Retinal pigment epithelial cell (primary cell): ENCODE measurements around the gene CRISPLD2.

Experiments used
- DNase-seq: peaks from one replicate; pipeline ENCODE4 v3.0.0-alpha.2; 2010; ENCODE audit warnings: low read depth
- H3K4me3 ChIP-seq: 2 replicates; pipeline ENCODE4 v1.5.1; 2011; ENCODE audit warnings: mild to moderate bottlenecking, low read length, control low read depth, moderate library complexity
- CTCF ChIP-seq: conservative IDR thresholded peaks from 2 replicates; pipeline ENCODE4 v1.5.1; 2011; ENCODE audit warnings: low read depth, low read length, control low read depth, inconsistent platforms

Gene CRISPLD2

DNA sequence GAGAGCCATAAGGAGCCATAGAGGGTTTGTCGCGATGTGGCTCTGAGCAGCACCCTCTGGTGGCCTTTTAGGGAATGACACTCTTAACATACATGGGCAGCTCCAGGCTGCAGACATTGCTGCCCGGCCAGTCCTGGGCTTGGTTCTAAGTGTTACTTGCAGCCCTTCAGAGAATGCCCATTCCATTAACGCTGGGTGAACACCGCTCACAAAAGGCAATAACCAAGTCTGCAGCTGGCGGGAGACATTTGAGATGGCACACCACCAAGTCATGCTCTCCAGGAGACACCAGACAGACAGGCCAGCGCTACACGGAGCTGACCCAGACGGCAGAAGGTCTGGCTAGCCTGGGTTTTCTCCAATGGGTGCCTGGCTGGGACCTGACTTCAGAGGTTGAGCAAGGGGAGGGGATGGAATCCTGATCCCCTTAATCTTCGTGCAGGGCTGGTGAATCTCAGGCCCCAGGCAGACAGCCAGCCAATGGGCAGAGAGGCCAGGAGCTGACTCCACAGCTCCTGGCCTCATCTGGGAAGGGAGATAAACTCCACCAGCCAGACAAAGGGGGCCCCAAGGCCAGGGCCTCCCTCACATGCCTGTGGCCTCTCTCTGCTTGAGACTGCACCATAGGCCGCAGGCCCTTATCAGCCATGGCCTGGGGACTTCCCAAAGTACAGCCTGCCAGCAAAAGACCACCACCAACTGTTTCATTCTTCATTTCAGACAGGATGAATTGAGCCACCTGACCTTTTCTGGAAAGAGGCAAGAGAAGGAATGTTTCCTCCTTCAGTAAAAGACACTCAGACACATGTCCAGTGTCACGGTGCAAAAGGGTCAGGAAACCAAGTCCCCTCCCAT is 132.8 kb downstream of the CRISPLD2 start:
- H3K4me3 ChIP-seq = no peak overlapping the region
- peak; percentile 87 for TF ChIP-seq CTCF
- peak; percentile 55 for DNase-seq

DNA sequence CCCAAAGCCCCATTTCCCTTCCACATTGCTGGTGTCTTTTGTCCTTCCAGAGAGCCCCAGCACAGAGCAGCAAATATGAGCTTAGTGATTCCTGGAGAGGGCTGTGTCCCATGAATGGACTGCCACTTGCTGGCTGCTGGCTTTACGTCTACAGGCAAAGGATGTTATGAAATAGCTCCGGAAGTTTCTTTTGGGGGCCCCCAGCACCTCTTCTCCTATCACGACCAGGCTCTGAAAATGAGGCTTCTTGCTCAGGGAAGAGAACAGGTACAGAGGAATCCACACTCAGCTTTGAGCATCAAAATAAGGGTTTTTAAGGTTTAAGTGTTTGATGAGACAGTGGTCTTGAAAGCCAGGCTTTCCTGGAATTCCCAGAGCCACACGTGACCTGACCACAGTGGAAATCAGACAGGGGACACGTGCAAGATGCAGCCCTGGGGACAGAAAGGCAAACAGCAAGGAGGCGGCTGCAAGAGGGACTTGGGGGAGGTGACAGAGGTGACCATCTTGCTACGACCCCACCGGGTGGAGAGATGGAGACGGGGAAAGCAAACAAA is 133.5 kb downstream of the CRISPLD2 start:
- H3K4me3 ChIP-seq = no peak overlapping the region
- no peak for DNase-seq
- TF ChIP-seq CTCF = no peak

- no peak for TF ChIP-seq CTCF
- no peak overlapping the region for H3K4me3 ChIP-seq
- no peak for DNase-seq
Observed at GRCh38 chr16:84955427-84955826, 135.6 kb downstream of the CRISPLD2 start.

GRCh38 chr16:84957192-84957591 is 137.4 kb downstream of the CRISPLD2 start:
- no peak overlapping the region for H3K4me3 ChIP-seq
- no peak for TF ChIP-seq CTCF
- DNase-seq = no peak

GRCh38 chr16:84957792-84958191 is 138.0 kb downstream of the CRISPLD2 start:
- no peak overlapping the region for H3K4me3 ChIP-seq
- no peak for TF ChIP-seq CTCF
- no peak for DNase-seq
